Duodenal mucosa (tissue), 2 donors: ENCODE data around the gene BOLA3.

Experiments used
- H3K27ac ChIP-seq: one replicate; pipeline ENCODE4 v1.7.0; 2013; ENCODE audit warnings: low read depth, low read length
- H3K27me3 ChIP-seq, 2 donors: one replicate each; pipeline ENCODE4 v1.7.0; 2013; ENCODE audit warnings: low read length in 2 of 2, control low read depth in 1 of 2; ENCODE audit not compliant: insufficient read depth in 2 of 2, control insufficient read depth in 1 of 2
- H3K36me3 ChIP-seq, 2 donors: one replicate each; pipeline ENCODE4 v1.7.0; 2013; ENCODE audit warnings: low read length in 2 of 2, control low read depth in 1 of 2; ENCODE audit not compliant: insufficient read depth in 2 of 2, control insufficient read depth in 1 of 2
- H3K4me1 ChIP-seq, 2 donors: one replicate each; pipeline ENCODE4 v1.7.0; 2013; ENCODE audit warnings: low read length in 2 of 2, control low read depth in 1 of 2; ENCODE audit not compliant: insufficient read depth in 2 of 2, control insufficient read depth in 1 of 2
- H3K4me3 ChIP-seq, 2 donors: one replicate each; pipeline ENCODE4 v1.7.0; 2013; ENCODE audit warnings: low read length in 2 of 2, low read depth in 1 of 2
- H3K9ac ChIP-seq, 2 donors: one replicate each; pipeline ENCODE4 v1.7.0; 2013; ENCODE audit warnings: low read length in 2 of 2, low read depth in 1 of 2
- H3K9me3 ChIP-seq, 2 donors: one replicate each; pipeline ENCODE4 v1.7.0; 2013; ENCODE audit warnings: low read length in 2 of 2, control low read depth in 1 of 2; ENCODE audit not compliant: control insufficient read depth in 1 of 2

The BOLA3 gene

DNA sequence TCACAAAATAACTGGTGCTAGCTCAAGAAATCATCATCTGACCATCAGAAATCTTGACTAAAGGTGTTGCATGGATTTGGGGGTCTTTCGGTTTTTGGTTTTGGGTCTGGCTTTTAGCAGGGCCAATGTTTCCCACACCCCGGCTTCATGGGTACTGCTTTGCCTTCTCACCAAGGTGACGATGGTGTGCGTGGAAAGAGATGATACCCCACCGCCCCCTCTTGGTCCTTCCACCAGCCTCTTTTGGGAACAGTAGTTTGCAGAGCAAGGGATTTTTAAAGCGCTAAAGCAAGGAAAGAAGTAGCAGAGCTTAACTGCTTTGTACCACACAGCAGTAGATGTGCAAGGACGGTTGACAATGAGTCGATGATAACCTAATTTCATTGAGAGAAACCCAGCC, 42.3 kb downstream of the BOLA3 start:
- no peaks in the 10 kb centered on the region for H3K27me3 ChIP-seq
- no peak overlapping the region for H3K4me3 ChIP-seq
- H3K9ac ChIP-seq = no peak overlapping the region
- H3K27ac ChIP-seq = no peak overlapping the region
- H3K36me3 ChIP-seq = peaks cover 13 to 29% of the 10 kb centered on the region in 2 donors
- H3K9me3 ChIP-seq = no peaks in the 10 kb centered on the region
- H3K4me1 ChIP-seq = no peaks in the 10 kb centered on the region

DNA sequence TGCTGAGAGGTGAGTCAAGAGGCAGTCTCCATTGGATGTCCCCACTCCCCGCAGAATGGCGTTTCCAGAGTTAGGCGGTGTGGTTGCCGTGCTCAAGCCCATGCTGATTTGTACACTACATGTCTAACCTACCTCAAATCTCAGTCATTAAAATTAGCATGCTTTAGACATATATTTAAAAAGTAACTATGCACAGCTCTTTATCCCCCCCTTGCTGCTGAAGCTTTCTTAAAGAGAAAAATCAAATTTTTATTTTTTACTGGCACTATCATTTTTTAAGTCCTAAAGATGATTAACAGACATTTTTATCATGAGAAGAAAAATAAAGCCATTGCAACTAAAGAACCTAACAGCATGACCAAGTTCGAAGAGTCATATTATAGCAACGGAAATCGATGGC, 42.9 kb downstream of the BOLA3 start:
- Histone ChIP-seq H3K36me3 (peaks cover 14 to 35% of the 10 kb centered on the region in 2 donors), H3K9ac (no peak overlapping the region), H3K27ac (no peak overlapping the region), H3K27me3 (no peaks in the 10 kb centered on the region), H3K4me3 (no peak overlapping the region), H3K9me3 (no peaks in the 10 kb centered on the region), H3K4me1 (no peaks in the 10 kb centered on the region)

DNA sequence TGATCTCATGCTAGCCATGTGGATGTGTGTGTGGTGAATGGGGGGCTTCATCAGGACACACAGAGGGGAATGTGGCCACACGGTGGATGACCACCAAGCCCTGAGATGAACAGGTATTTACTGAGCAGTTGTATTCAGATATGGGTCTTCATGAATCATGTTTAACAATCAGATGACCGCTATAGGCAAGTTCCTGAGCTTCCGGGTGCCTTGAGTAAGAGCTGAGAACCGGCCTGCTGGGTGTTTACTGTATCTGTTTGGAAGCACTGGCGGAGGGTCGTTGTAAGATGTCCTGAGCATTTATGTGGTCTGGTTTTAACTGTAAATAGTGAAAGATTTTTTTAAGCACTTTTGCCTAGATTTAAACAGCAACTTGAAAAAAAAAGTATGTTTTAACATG, 43.9 kb downstream of the BOLA3 start:
- peaks cover 25 to 46% of the 10 kb centered on the region in 2 donors for H3K36me3 ChIP-seq
- no peak overlapping the region for H3K4me3 ChIP-seq
- no peaks in the 10 kb centered on the region for H3K4me1 ChIP-seq
- H3K27me3 ChIP-seq = no peaks in the 10 kb centered on the region
- H3K9me3 ChIP-seq = no peaks in the 10 kb centered on the region
- H3K9ac ChIP-seq = no peak overlapping the region
- no peak overlapping the region for H3K27ac ChIP-seq

DNA sequence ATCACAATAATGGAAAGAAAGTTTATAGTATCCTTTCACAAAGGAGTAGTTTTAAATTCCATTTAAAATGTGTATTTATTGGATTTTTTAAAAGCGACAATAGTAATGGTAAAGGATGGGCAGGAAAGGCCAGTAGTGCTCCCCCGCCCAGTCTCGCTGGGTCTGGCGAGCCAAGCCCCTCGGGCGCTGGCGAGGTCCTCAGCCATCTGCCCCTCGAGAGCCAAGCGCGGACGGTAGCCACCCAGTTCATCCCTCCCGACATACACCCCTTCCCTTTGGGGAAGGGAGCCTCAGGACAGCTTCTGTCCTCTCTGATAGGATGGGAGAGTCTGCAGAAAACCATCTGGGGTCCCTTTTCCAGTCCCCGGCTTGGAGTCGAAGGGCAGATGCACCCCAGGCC, 45.2 kb downstream of the BOLA3 start:
- no peak overlapping the region for H3K9ac ChIP-seq
- no peak overlapping the region for H3K4me3 ChIP-seq
- no peaks in the 10 kb centered on the region for H3K4me1 ChIP-seq
- H3K27ac ChIP-seq = no peak overlapping the region
- H3K36me3 ChIP-seq = peaks cover 26 to 49% of the 10 kb centered on the region in 2 donors
- H3K27me3 ChIP-seq = no peaks in the 10 kb centered on the region
- H3K9me3 ChIP-seq = no peaks in the 10 kb centered on the region

DNA sequence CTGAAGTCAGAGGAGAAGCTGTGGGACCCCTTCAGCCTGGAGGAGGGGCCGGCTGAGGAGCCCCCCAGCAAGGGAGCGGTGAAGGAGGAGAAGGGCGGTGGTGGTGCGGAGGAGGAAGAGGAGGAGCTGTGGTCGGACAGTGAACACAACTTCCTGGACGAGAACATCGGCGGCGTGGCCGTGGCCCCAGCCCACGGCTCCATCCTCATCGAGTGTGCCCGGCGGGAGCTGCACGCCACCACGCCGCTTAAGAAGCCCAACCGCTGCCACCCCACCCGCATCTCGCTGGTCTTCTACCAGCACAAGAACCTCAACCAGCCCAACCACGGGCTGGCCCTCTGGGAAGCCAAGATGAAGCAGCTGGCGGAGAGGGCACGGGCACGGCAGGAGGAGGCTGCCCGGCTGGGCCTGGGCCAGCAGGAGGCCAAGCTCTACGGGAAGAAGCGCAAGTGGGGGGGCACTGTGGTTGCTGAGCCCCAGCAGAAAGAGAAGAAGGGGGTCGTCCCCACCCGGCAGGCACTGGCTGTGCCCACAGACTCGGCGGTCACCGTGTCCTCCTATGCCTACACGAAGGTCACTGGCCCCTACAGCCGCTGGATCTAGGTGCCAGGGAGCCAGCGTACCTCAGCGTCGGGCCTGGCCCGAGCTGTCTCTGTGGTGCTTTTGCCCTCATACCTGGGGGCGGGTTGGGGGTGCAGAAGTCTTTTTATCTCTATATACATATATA, 46.0 kb downstream of the BOLA3 start:
- Histone ChIP-seq H3K36me3 (peaks cover 26 to 51% of the 10 kb centered on the region in 2 donors), H3K27ac (no peak overlapping the region), H3K4me3 (no peak overlapping the region), H3K9me3 (no peaks in the 10 kb centered on the region), H3K4me1 (no peaks in the 10 kb centered on the region), H3K9ac (no peak overlapping the region), H3K27me3 (no peaks in the 10 kb centered on the region)

DNA sequence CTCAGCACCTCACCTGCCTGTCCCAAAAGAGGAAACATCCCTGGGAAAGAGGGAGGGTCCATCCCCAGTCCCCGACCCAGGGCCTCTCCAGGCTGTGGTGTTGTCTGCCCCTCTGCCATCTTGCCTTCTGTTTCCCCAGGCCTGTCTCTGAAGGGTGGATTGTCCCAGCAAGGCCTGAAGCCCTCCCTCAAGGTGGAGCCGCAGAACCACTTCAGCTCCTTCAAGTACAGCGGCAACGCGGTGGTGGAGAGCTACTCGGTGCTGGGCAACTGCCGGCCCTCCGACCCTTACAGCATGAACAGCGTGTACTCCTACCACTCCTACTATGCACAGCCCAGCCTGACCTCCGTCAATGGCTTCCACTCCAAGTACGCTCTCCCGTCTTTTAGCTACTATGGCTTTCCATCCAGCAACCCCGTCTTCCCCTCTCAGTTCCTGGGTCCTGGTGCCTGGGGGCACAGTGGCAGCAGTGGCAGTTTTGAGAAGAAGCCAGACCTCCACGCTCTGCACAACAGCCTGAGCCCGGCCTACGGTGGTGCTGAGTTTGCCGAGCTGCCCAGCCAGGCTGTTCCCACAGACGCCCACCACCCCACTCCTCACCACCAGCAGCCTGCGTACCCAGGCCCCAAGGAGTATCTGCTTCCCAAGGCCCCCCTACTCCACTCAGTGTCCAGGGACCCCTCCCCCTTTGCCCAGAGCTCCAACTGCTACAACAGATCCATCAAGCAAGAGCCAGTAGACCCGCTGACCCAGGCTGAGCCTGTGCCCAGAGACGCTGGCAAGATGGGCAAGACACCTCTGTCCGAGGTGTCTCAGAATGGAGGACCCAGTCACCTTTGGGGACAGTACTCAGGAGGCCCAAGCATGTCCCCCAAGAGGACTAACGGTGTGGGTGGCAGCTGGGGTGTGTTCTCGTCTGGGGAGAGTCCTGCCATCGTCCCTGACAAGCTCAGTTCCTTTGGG, 47.2 kb downstream of the BOLA3 start:
- Histone ChIP-seq H3K27me3 (no peaks in the 10 kb centered on the region), H3K9ac (no peak overlapping the region), H3K4me3 (no peak overlapping the region), H3K4me1 (no peaks in the 10 kb centered on the region), H3K27ac (no peak overlapping the region), H3K36me3 (peaks cover 26 to 59% of the 10 kb centered on the region in 2 donors), H3K9me3 (no peaks in the 10 kb centered on the region)

DNA sequence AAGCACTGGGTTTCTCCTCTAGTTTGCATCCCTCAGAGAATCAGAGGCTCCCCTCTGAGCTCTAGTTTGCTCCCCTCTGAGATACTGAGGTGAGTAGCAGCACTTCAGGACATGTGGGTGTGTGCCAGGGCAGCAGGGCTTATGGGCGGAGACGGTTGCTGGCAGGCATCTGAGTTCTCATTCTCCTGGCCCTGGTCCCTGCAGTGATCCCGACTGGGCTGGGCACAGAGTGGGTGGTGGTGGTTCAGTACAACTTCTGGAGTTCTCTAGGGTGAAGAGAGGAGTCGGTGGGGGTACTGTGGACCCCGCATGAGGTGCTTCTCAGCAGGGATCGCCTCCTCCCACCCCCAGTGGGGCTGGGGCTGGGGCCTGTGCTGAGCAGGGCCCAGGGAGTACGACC, 47.9 kb downstream of the BOLA3 start:
- no peaks in the 10 kb centered on the region for H3K9me3 ChIP-seq
- H3K4me1 ChIP-seq = no peaks in the 10 kb centered on the region
- no peak overlapping the region for H3K27ac ChIP-seq
- peaks cover 26 to 61% of the 10 kb centered on the region in 2 donors for H3K36me3 ChIP-seq
- H3K9ac ChIP-seq = no peak overlapping the region
- no peak overlapping the region for H3K4me3 ChIP-seq
- no peaks in the 10 kb centered on the region for H3K27me3 ChIP-seq

DNA sequence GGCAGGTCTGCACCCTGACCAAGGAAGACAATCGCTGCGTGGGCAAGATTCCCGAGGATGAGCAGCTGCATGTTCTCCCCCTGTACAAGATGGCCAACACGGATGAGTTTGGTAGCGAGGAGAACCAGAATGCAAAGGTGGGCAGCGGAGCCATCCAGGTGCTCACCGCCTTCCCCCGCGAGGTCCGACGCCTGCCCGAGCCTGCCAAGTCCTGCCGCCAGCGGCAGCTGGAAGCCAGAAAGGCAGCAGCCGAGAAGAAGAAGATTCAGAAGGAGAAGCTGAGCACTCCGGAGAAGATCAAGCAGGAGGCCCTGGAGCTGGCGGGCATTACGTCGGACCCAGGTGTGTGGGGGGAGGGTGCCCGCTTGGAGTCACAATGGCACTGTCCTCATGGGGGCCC, 48.4 kb downstream of the BOLA3 start:
- Histone ChIP-seq H3K27me3 (no peaks in the 10 kb centered on the region), H3K27ac (no peak overlapping the region), H3K4me1 (no peaks in the 10 kb centered on the region), H3K9ac (no peak overlapping the region), H3K4me3 (no peak overlapping the region), H3K9me3 (no peaks in the 10 kb centered on the region), H3K36me3 (peaks cover 28 to 67% of the 10 kb centered on the region in 2 donors)

DNA sequence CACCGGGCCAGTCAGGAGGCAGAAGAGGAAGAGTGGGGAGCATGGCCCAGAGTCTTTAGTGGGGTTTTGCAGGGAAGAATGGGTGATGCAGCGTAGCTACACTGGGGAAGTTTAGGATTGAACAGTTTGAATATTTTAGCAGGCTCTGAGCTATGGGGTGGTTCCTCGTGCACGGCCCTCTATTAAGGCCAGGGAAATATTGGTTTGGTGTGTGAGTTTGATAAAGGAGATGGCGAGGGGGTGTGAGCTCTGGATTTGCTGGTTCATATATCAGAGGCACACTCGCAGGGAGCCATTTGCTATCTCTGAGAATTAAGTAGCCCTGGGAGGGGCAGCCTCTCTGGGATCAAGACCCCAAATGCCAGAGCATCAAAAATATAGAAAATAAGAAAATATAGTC, 50.1 kb downstream of the BOLA3 start:
- H3K36me3 ChIP-seq = peaks cover 36 to 73% of the 10 kb centered on the region in 2 donors
- no peaks in the 10 kb centered on the region for H3K4me1 ChIP-seq
- H3K27ac ChIP-seq = no peak overlapping the region
- H3K27me3 ChIP-seq = no peaks in the 10 kb centered on the region
- no peak overlapping the region for H3K9ac ChIP-seq
- H3K9me3 ChIP-seq = no peaks in the 10 kb centered on the region
- H3K4me3 ChIP-seq = no peak overlapping the region

DNA sequence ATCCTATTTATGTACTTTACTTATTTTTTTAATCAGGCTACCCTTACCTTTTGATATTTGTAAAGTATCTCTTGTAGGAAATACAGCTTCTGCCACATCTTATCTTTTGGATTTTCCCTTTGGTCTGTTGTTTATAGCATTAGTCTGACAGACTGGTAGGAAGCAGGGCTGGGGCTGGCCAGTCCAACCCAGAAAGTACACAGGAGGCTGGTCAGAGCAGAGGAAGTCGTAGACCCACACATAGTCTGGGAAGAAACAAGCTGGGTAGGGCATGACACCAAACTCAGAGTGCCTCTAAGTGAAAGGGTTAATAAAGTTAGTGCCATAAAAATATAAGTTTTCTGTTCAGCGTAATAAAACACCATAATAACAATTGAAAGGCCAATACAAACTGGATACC, 51.7 kb downstream of the BOLA3 start:
- Histone ChIP-seq H3K27me3 (no peaks in the 10 kb centered on the region), H3K4me3 (no peak overlapping the region), H3K9me3 (no peaks in the 10 kb centered on the region), H3K36me3 (peaks cover 40 to 75% of the 10 kb centered on the region in 2 donors), H3K27ac (no peak overlapping the region), H3K9ac (no peak overlapping the region), H3K4me1 (no peaks in the 10 kb centered on the region)
